ENCODE data around the gene PMM2. TPM values are rescaled to one million over a fixed set of nuclear protein-coding genes. Genes with fewer than 3 reads are reported as not detected.

Gene PMM2
- total RNA-seq, 1 experiment from 2014 or later, result 53.8 TPM

DNA sequence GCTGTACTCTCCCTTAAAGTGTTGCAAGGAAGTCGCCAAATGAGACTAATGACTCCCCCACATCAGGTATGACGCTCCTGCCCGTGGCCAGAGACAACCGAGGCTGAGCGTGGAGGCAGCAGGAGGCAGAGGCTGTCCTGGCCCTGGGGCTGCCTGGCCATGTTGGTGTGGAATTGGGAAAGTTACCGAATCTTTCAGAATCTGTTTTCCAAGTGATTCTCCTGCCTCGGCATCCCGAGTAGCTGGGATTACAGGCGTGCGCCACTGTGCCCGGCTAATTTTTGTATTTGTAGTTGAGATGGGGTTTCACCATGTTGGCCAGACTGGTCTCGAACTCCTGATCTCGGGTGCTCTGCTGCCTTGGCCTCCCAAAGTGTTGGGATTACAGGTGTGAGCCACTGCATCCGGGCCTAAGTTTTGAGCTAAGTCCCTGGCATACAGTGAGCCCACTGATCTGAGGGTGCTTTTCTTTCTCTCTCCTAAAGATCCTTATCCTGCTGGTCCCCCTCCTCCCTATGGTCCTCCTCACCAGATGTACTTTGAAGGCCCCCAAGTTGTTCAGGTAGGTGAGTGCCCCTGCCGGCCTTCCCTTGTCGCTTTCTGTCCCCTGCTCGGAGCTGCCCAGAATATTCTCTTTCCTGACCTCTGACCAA is 85.2 kb downstream of the PMM2 start:
- H3K4me1 Mint-ChIP-seq, result peaks cover 27% of the 10 kb centered on the region
- POLR2A ChIA-PET, result no interaction called here
- DNase-seq (ENCODE audit: low spot score) (no peak), ATAC-seq (no peak)
- CTCF ChIA-PET, result interaction anchor here (1.0 to 4.1 kb wide), 5 partner anchors 14 to 222 kb away, joined by 3 to 15 read pairs (median 12); partner anchors contain the start of gene CARHSP1
- H3K27me3 Mint-ChIP-seq (ENCODE audit: low read depth), result no peaks in the 10 kb centered on the region; the same call in 1 of the 2 replicates
- TF ChIP-seq GTF2I (CRISPR knock-in tag; conservative IDR thresholded peaks at IDR 0.05), result no peak
- no peak for TF ChIP-seq ZNF396 (CRISPR knock-in tag; IDR thresholded peaks at IDR 0.05; ENCODE audit: borderline replicate concordance)
- no peak for TF ChIP-seq NFE2L1 (CRISPR knock-in tag; IDR thresholded peaks at IDR 0.05)
- TF ChIP-seq FOXJ3 (CRISPR knock-in tag; IDR thresholded peaks at IDR 0.05; ENCODE audit: borderline replicate concordance), result no peak
- TF ChIP-seq USF1 (CRISPR knock-in tag; IDR thresholded peaks at IDR 0.05), result no peak
- TF ChIP-seq FOXP4 (CRISPR knock-in tag; IDR thresholded peaks at IDR 0.05), result no peak
- TF ChIP-seq CBFB (CRISPR knock-in tag; IDR thresholded peaks at IDR 0.05; ENCODE audit: low read depth), result no peak
- no peak for TF ChIP-seq ZNF423 (CRISPR knock-in tag; IDR thresholded peaks at IDR 0.05)
- TF ChIP-seq AR (CRISPR knock-in tag; IDR thresholded peaks at IDR 0.05), result no peak
- TF ChIP-seq NFATC4 (CRISPR knock-in tag; IDR thresholded peaks at IDR 0.05), result no peak
- no peaks in the 10 kb centered on the region for H3K9me3 Mint-ChIP-seq
- H3K27ac Mint-ChIP-seq, result no peak overlapping the region
- H3K4me3 Mint-ChIP-seq, result no peak overlapping the region
- H3K36me3 Mint-ChIP-seq, result peaks cover 4% of the 10 kb centered on the region; the same call in 1 of the 2 replicates

- TF ChIP-seq ZNF219 (CRISPR knock-in tag; IDR thresholded peaks at IDR 0.05; ENCODE audit: borderline replicate concordance) (no peak), SP1 (CRISPR knock-in tag; conservative IDR thresholded peaks at IDR 0.05) (0 out of 2 replicates have a peak, but pooled peaks have one; percentile 21), ZNF121 (CRISPR knock-in tag; IDR thresholded peaks at IDR 0.05) (peak; percentile 15; the same call in 1 of the 2 replicates)
- H3K36me3 Mint-ChIP-seq, result peaks cover 9% of the 10 kb centered on the region
- DNase-seq (ENCODE audit: low spot score) (no peak), ATAC-seq (peak; percentile 61)
- H3K4me1 Mint-ChIP-seq, result peaks cover 15% of the 10 kb centered on the region
- ChIA-PET POLR2A (interaction anchor here (0.5 to 1.3 kb wide), 5 partner anchors 10 to 1553 kb away, joined by 3 to 5 read pairs (median 3); partner anchors contain the start of gene CARHSP1), CTCF (interaction anchor here (0.5 to 5.2 kb wide), 20 partner anchors 8 to 836 kb away, joined by 3 to 36 read pairs (median 4); partner anchors contain the start of gene CARHSP1)
- H3K27ac Mint-ChIP-seq, result peak overlapping the region; percentile 36
- no peaks in the 10 kb centered on the region for H3K9me3 Mint-ChIP-seq
- H3K4me3 Mint-ChIP-seq, result no peak overlapping the region
- no peaks in the 10 kb centered on the region; the same call in 1 of the 2 replicates for H3K27me3 Mint-ChIP-seq (ENCODE audit: low read depth)
Measured at GRCh38 chr16:8885674-8886592, 88.3 kb downstream of the PMM2 start.
